Uterus (tissue), 2 donors: ENCODE data around the gene KCNJ11.
A peak's percentile ranks its signal among the peaks of the same experiment; 100 is the strongest.

ENCODE experiments used
- POLR2A ChIP-seq, 2 donors: fragments of 450-650 bp; IDR thresholded peaks; one replicate each; pipeline ENCODE4 v1.6.1; 2016; ENCODE audit warnings: antibody characterized with exemption in 2 of 2, mild to moderate bottlenecking in 1 of 2, moderate library complexity in 1 of 2
- TF ChIP-seq, protein P1 (sequence below), 4 experiments: fragments of 200-600 bp in 2 of 4; fragments of 450-650 bp in 2 of 4; sonication (generic) in 2 of 4; IDR thresholded peaks; one replicate each; pipeline ENCODE4 v1.5.1; 2016 to 2019; ENCODE audit warnings: antibody characterized with exemption in 4 of 4, mild to moderate bottlenecking in 2 of 4, moderate library complexity in 1 of 4

DNA sequence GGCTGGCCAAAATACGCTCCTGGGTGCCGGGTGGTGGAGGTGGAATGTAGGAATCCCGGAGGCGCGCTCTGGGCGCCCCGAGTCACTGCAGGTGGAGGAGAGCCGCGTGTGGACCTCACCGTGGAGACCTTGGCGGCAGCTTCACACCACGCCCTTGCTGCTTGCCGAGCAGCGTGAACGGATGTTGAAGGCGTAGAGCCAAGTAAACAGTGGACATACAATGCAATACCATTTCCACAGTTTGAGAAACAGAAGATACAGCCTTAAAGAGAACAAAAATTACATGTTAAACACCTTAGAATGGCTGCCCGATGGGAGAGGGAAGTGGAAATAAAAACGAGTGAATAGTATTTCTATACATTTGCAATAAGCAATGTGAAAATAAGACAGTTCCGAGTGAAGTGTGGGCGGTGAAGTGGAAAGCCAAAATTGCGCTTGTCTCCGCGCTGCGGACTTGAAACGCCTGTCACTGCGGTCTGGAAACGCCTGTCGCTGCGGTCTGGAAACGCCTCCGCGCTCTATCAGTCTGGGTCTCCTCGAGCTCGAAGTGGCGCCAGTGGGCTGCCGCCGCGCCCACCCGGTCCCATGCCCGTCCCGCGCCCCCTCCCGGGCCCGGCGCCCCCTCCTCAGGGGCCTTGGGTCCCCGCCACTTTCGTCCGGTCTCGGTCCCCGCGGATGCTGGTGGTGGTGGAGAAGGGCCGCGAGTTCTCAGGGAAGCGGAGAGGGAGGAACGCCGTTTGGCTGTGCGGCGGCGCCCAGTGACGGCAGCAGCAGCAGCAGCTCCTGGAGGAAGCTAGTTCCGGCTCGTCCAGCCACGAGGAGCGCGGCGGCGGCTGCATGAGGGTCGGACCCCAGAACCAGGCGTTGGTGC is 35.3 kb downstream of the KCNJ11 start:
- peak in 1 of 2 donors; percentile 35 for TF ChIP-seq POLR2A (IDR thresholded peaks at IDR 0.05)
- TF ChIP-seq, protein P1, sequence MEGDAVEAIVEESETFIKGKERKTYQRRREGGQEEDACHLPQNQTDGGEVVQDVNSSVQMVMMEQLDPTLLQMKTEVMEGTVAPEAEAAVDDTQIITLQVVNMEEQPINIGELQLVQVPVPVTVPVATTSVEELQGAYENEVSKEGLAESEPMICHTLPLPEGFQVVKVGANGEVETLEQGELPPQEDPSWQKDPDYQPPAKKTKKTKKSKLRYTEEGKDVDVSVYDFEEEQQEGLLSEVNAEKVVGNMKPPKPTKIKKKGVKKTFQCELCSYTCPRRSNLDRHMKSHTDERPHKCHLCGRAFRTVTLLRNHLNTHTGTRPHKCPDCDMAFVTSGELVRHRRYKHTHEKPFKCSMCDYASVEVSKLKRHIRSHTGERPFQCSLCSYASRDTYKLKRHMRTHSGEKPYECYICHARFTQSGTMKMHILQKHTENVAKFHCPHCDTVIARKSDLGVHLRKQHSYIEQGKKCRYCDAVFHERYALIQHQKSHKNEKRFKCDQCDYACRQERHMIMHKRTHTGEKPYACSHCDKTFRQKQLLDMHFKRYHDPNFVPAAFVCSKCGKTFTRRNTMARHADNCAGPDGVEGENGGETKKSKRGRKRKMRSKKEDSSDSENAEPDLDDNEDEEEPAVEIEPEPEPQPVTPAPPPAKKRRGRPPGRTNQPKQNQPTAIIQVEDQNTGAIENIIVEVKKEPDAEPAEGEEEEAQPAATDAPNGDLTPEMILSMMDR (IDR thresholded peaks at IDR 0.05), result no peak
